Fibroblast of lung (primary cell): ENCODE results near the gene EME1.

Source experiments
- EZH2 ChIP-seq: IDR thresholded peaks from 2 replicates; pipeline ENCODE4 v1.5.1; 2012; ENCODE audit warnings: low read length, control low read depth, mild to moderate bottlenecking; ENCODE audit errors: missing control alignments
- TF ChIP-seq, protein P1 (sequence below), 2 donors: IDR thresholded peaks in 1 of 2; conservative IDR thresholded peaks in 1 of 2; 1 replicate in 1 of 2; 2 replicates in 1 of 2; pipeline ENCODE4 v1.5.1; 2011 to 2012; ENCODE audit warnings: low read length in 2 of 2, control low read depth in 1 of 2, inconsistent platforms in 1 of 2, low read depth in 1 of 2, mild to moderate bottlenecking in 1 of 2

DNA sequence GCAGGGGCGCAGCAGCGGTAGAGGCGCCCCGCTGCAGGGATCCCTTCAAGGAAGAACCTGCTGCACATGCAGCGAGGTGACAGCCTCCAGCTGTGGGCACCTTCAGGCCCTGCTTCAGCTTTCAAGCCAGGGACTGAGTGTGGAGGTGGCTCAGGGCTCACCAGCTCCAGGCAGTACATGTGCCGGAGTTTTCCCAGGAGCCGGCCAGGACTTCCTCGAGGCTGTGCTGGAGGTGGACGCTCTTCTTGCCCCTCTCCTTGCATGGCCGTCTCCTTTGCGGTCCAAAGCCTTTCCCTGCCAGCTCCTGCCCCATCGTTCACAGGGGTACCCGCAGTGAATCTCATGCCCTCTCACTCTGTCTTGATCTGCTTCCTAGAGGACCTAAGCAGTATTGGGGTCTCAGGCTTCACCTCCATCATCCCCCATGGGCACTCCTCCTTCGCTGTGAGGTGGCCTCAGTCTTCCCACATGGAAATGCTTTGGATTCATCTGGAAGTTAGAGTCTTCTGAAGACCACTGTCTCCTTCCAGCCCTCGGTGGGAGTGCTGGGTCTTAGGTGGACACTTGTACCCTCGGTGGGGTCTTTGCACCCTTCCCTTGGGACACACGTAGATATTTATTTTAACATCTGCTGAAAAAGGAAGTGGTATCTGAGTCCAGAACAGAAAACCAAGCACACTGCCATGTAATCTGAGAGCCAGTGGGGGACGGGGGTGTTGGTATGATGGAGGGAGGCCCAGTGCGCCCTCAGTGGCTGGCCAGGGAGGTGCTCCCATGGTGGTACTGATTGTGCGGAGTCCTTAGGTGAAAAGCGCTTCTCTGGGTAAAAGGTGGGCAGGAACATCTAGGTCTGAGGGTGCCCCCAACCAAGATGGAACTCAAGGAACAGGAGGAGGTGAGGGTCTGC, 20.1 kb upstream of the EME1 start:
- TF ChIP-seq, protein P1, sequence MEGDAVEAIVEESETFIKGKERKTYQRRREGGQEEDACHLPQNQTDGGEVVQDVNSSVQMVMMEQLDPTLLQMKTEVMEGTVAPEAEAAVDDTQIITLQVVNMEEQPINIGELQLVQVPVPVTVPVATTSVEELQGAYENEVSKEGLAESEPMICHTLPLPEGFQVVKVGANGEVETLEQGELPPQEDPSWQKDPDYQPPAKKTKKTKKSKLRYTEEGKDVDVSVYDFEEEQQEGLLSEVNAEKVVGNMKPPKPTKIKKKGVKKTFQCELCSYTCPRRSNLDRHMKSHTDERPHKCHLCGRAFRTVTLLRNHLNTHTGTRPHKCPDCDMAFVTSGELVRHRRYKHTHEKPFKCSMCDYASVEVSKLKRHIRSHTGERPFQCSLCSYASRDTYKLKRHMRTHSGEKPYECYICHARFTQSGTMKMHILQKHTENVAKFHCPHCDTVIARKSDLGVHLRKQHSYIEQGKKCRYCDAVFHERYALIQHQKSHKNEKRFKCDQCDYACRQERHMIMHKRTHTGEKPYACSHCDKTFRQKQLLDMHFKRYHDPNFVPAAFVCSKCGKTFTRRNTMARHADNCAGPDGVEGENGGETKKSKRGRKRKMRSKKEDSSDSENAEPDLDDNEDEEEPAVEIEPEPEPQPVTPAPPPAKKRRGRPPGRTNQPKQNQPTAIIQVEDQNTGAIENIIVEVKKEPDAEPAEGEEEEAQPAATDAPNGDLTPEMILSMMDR (conservative IDR thresholded peaks at IDR 0.05 in 1 of 2, IDR thresholded peaks at IDR 0.05 in 1 of 2; ENCODE audit: low read depth in 1 of 2, low read length in 2 of 2), result no peak
- no peak for TF ChIP-seq EZH2
